Measurements from ENCODE around the gene SNX24.

DNA sequence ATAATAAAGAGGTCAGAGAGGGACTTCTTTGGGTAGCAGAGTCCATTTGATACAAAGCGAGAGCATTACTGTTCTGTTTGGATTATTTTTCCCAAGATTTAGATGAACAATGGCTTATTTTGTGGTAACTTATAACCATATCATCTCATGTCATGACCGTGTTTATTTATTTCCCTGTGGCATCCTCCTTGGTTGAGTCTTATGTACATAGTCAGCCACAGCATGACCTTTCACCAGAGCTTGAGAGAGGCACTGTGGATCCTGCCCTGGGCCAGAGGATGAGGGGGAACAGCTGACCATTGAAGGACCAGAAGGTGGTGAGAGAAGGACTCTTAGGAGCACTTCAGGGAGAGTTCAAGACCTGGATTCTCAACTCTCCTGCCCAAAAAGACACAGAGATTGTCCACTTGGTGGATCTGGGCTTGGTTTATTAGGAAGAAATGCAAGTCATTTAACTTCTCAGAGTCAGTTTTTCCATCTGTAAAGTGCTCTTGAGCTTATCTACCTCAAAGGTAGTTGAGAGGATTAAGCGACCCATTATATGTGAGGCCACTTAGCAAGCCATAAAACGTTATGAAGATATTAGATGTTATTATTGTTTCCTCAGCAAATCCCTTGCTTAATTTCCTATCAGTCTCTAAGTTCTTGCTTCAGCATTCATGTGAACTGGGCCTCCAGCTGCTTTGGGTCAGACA, 139.7 kb downstream of the SNX24 start:
- TF ChIP-seq ZFP3 (CRISPR knock-in tag; IDR thresholded peaks at IDR 0.05) (no peak), BACH2 (CRISPR knock-in tag; IDR thresholded peaks at IDR 0.05; ENCODE audit: borderline replicate concordance) (no peak), ZFP30 (CRISPR knock-in tag; IDR thresholded peaks at IDR 0.05) (no peak), RARB (CRISPR knock-in tag; IDR thresholded peaks at IDR 0.05) (no peak), ZNF8 (CRISPR knock-in tag; IDR thresholded peaks at IDR 0.05) (no peak), ZNF70 (CRISPR knock-in tag; IDR thresholded peaks at IDR 0.05) (no peak), POU6F1 (CRISPR knock-in tag; IDR thresholded peaks at IDR 0.05; ENCODE audit: borderline replicate concordance, low read depth) (no peak), GLIS3 (CRISPR knock-in tag; IDR thresholded peaks at IDR 0.05) (no peak)
- TF ChIP-seq, protein P1, sequence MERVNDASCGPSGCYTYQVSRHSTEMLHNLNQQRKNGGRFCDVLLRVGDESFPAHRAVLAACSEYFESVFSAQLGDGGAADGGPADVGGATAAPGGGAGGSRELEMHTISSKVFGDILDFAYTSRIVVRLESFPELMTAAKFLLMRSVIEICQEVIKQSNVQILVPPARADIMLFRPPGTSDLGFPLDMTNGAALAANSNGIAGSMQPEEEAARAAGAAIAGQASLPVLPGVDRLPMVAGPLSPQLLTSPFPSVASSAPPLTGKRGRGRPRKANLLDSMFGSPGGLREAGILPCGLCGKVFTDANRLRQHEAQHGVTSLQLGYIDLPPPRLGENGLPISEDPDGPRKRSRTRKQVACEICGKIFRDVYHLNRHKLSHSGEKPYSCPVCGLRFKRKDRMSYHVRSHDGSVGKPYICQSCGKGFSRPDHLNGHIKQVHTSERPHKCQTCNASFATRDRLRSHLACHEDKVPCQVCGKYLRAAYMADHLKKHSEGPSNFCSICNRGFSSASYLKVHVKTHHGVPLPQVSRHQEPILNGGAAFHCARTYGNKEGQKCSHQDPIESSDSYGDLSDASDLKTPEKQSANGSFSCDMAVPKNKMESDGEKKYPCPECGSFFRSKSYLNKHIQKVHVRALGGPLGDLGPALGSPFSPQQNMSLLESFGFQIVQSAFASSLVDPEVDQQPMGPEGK (CRISPR knock-in tag; IDR thresholded peaks at IDR 0.05; ENCODE audit: borderline replicate concordance): no peak
- TF ChIP-seq, protein P2, sequence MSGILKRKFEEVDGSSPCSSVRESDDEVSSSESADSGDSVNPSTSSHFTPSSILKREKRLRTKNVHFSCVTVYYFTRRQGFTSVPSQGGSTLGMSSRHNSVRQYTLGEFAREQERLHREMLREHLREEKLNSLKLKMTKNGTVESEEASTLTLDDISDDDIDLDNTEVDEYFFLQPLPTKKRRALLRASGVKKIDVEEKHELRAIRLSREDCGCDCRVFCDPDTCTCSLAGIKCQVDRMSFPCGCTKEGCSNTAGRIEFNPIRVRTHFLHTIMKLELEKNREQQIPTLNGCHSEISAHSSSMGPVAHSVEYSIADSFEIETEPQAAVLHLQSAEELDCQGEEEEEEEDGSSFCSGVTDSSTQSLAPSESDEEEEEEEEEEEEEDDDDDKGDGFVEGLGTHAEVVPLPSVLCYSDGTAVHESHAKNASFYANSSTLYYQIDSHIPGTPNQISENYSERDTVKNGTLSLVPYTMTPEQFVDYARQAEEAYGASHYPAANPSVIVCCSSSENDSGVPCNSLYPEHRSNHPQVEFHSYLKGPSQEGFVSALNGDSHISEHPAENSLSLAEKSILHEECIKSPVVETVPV (CRISPR knock-in tag; IDR thresholded peaks at IDR 0.05): no peak
